ENCODE measurements around the gene TMCC2.
A peak's percentile ranks its signal among the peaks of the same experiment; 100 is the strongest.
"Not testable (repeated sequence)": the region's sequence is repeated elsewhere in the genome, so short reads cannot be mapped to it uniquely, and the experiment has no call there.

Gene TMCC2

GRCh38 chr1:205285381-205286101, 57.8 kb downstream of the TMCC2 start:
- H3K27ac Mint-ChIP-seq (ENCODE audit: low read depth) = peak overlapping the region; percentile 99
- DNase-seq (ENCODE audit: low spot score in 2 of 2) = peak; percentile 33 to 58
- H3K27me3 Mint-ChIP-seq = no peaks in the 10 kb centered on the region
- peak; percentile 59 for ATAC-seq (replicated peaks; ENCODE audit: extremely low read depth, poor library complexity, severe bottlenecking)
- H3K36me3 Mint-ChIP-seq (ENCODE audit: insufficient read depth) = peaks cover 21% of the 10 kb centered on the region
- H3K4me1 Mint-ChIP-seq = peaks cover 76% of the 10 kb centered on the region
- no peaks in the 10 kb centered on the region for H3K9me3 Mint-ChIP-seq
- H3K4me3 Mint-ChIP-seq = peak overlapping the region; percentile 61

- DNase-seq (ENCODE audit: low spot score in 2 of 2) = peak; percentile 56 to 59
- Mint-ChIP-seq H3K27me3 (no peaks in the 10 kb centered on the region), H3K4me3 (peak overlapping the region; percentile 61), H3K36me3 (ENCODE audit: insufficient read depth) (peaks cover 21% of the 10 kb centered on the region), H3K9me3 (no peaks in the 10 kb centered on the region), H3K4me1 (peaks cover 77% of the 10 kb centered on the region), H3K27ac (ENCODE audit: low read depth) (peak overlapping the region; percentile 99)
- ATAC-seq (replicated peaks; ENCODE audit: extremely low read depth, poor library complexity, severe bottlenecking) = no peak
Measured at GRCh38 chr1:205286335-205286950, 58.7 kb downstream of the TMCC2 start.

GRCh38 chr1:205287076-205287475, 59.3 kb downstream of the TMCC2 start:
- peak overlapping the region; percentile 99 for H3K27ac Mint-ChIP-seq (ENCODE audit: low read depth)
- peaks cover 21% of the 10 kb centered on the region for H3K36me3 Mint-ChIP-seq (ENCODE audit: insufficient read depth)
- DNase-seq (ENCODE audit: low spot score in 2 of 2) (no peak), ATAC-seq (replicated peaks; ENCODE audit: extremely low read depth, poor library complexity, severe bottlenecking) (no peak)
- peaks cover 82% of the 10 kb centered on the region for H3K4me1 Mint-ChIP-seq
- H3K27me3 Mint-ChIP-seq = no peaks in the 10 kb centered on the region
- no peaks in the 10 kb centered on the region for H3K9me3 Mint-ChIP-seq
- peak overlapping the region; percentile 61 for H3K4me3 Mint-ChIP-seq

GRCh38 chr1:205287767-205288559, 60.2 kb downstream of the TMCC2 start:
- Mint-ChIP-seq H3K4me1 (peaks cover 80% of the 10 kb centered on the region), H3K4me3 (peak overlapping the region; percentile 61), H3K27me3 (no peaks in the 10 kb centered on the region), H3K9me3 (no peaks in the 10 kb centered on the region), H3K36me3 (ENCODE audit: insufficient read depth) (peaks cover 21% of the 10 kb centered on the region), H3K27ac (ENCODE audit: low read depth) (peak overlapping the region; percentile 78)
- peak; percentile 73 for ATAC-seq (replicated peaks; ENCODE audit: extremely low read depth, poor library complexity, severe bottlenecking)
- peak; percentile 62 to 89 for DNase-seq (ENCODE audit: low spot score in 2 of 2)

- Mint-ChIP-seq H3K36me3 (ENCODE audit: insufficient read depth) (peaks cover 5% of the 10 kb centered on the region), H3K27ac (ENCODE audit: low read depth) (no peak overlapping the region), H3K4me3 (no peak overlapping the region), H3K4me1 (peaks cover 75% of the 10 kb centered on the region), H3K27me3 (no peaks in the 10 kb centered on the region), H3K9me3 (no peaks in the 10 kb centered on the region)
- no peak for DNase-seq (ENCODE audit: low spot score in 2 of 2)
- no peak for ATAC-seq (replicated peaks; ENCODE audit: extremely low read depth, poor library complexity, severe bottlenecking)
Measured at GRCh38 chr1:205291596-205291995, 63.9 kb downstream of the TMCC2 start.

GRCh38 chr1:205293350-205294074, 65.8 kb downstream of the TMCC2 start:
- Mint-ChIP-seq H3K36me3 (ENCODE audit: insufficient read depth) (peaks cover under 1% of the 10 kb centered on the region), H3K4me3 (no peak overlapping the region), H3K27me3 (no peaks in the 10 kb centered on the region), H3K4me1 (peaks cover 70% of the 10 kb centered on the region), H3K27ac (ENCODE audit: low read depth) (no peak overlapping the region), H3K9me3 (no peaks in the 10 kb centered on the region)
- DNase-seq (ENCODE audit: low spot score in 2 of 2) = no peak
- no peak for ATAC-seq (replicated peaks; ENCODE audit: extremely low read depth, poor library complexity, severe bottlenecking)

GRCh38 chr1:205294175-205294917, 66.6 kb downstream of the TMCC2 start:
- Mint-ChIP-seq H3K27me3 (no peaks in the 10 kb centered on the region), H3K4me1 (peaks cover 65% of the 10 kb centered on the region), H3K4me3 (no peak overlapping the region), H3K36me3 (ENCODE audit: insufficient read depth) (no peaks in the 10 kb centered on the region), H3K9me3 (no peaks in the 10 kb centered on the region), H3K27ac (ENCODE audit: low read depth) (no peak overlapping the region)
- DNase-seq (ENCODE audit: low spot score in 2 of 2) (no peak), ATAC-seq (replicated peaks; ENCODE audit: extremely low read depth, poor library complexity, severe bottlenecking) (no peak)

- Mint-ChIP-seq H3K36me3 (ENCODE audit: insufficient read depth) (no peaks in the 10 kb centered on the region), H3K4me1 (peaks cover 60% of the 10 kb centered on the region), H3K9me3 (no peaks in the 10 kb centered on the region), H3K27ac (ENCODE audit: low read depth) (no peak overlapping the region), H3K4me3 (no peak overlapping the region), H3K27me3 (no peaks in the 10 kb centered on the region)
- DNase-seq (ENCODE audit: low spot score in 2 of 2) (no peak), ATAC-seq (replicated peaks; ENCODE audit: extremely low read depth, poor library complexity, severe bottlenecking) (no peak)
Measured at GRCh38 chr1:205294934-205295333, 67.2 kb downstream of the TMCC2 start.

- Mint-ChIP-seq H3K4me3 (no peak overlapping the region), H3K4me1 (peaks cover 65% of the 10 kb centered on the region), H3K27ac (ENCODE audit: low read depth) (peak overlapping the region; percentile 68), H3K36me3 (ENCODE audit: insufficient read depth) (no peaks in the 10 kb centered on the region), H3K27me3 (no peaks in the 10 kb centered on the region), H3K9me3 (no peaks in the 10 kb centered on the region)
- ATAC-seq (replicated peaks; ENCODE audit: extremely low read depth, poor library complexity, severe bottlenecking) (no peak), DNase-seq (ENCODE audit: low spot score in 2 of 2) (no peak)
Measured at GRCh38 chr1:205296154-205296553, 68.4 kb downstream of the TMCC2 start.

GRCh38 chr1:205297546-205298177, 69.9 kb downstream of the TMCC2 start:
- DNase-seq (ENCODE audit: low spot score in 2 of 2); H3K4me3 Mint-ChIP-seq; H3K27ac Mint-ChIP-seq (ENCODE audit: low read depth); ATAC-seq (replicated peaks; ENCODE audit: extremely low read depth, poor library complexity, severe bottlenecking); H3K27me3 Mint-ChIP-seq; H3K36me3 Mint-ChIP-seq (ENCODE audit: insufficient read depth); H3K9me3 Mint-ChIP-seq: not testable (repeated sequence)
- H3K4me1 Mint-ChIP-seq = peaks cover 62% of the 10 kb centered on the region

GRCh38 chr1:205298191-205298994, 70.6 kb downstream of the TMCC2 start:
- Mint-ChIP-seq H3K4me1 (peaks cover 54% of the 10 kb centered on the region), H3K4me3 (no peak overlapping the region), H3K36me3 (ENCODE audit: insufficient read depth) (peaks cover 15% of the 10 kb centered on the region), H3K9me3 (no peaks in the 10 kb centered on the region), H3K27me3 (no peaks in the 10 kb centered on the region), H3K27ac (ENCODE audit: low read depth) (no peak overlapping the region)
- ATAC-seq (replicated peaks; ENCODE audit: extremely low read depth, poor library complexity, severe bottlenecking) = no peak
- DNase-seq (ENCODE audit: low spot score in 2 of 2) = no peak
